Bronchial epithelial cell (primary cell): ENCODE measurements around the gene OR1L8. TPM values are rescaled to one million over a fixed set of nuclear protein-coding genes. Genes with fewer than 3 reads are reported as not detected.
A peak's percentile ranks its signal among the peaks of the same experiment; 100 is the strongest.

ENCODE experiments used
- DNase-seq: peaks from one replicate; pipeline ENCODE4 v3.0.0-alpha.2; 2010; ENCODE audit warnings: low read depth
- FAIRE-seq: peaks from 2 replicates; lab custom pipeline; 2011; peaks lifted over from hg19 to GRCh38; lab: Jason Lieb, UNC
- H3K27me3 ChIP-seq: 2 replicates; pipeline ENCODE4 v1.5.1; 2011; ENCODE audit warnings: low read length; ENCODE audit not compliant: control insufficient read depth, insufficient read depth
- H3K36me3 ChIP-seq: 2 replicates; pipeline ENCODE4 v1.5.1; 2011; ENCODE audit warnings: low read length; ENCODE audit not compliant: control insufficient read depth, insufficient read depth
- H3K4me3 ChIP-seq: 2 replicates; pipeline ENCODE4 v1.5.1; 2011; ENCODE audit warnings: mild to moderate bottlenecking, low read depth, low read length, control low read depth
- CTCF ChIP-seq: IDR thresholded peaks from 2 replicates; pipeline ENCODE4 v1.5.1; 2011; ENCODE audit warnings: mild to moderate bottlenecking, moderate library complexity, low read length, control low read depth, inconsistent platforms; ENCODE audit not compliant: insufficient read depth, severe bottlenecking
- total RNA-seq: library from RNA; depleted of rRNA; stranded (reverse); fragments of >200 nt; gene quantifications from 2 replicates; pipeline ENCODE4 v1.2.1, GENCODE V29; 2014

The OR1L8 gene
- total RNA-seq, 1 donor from 2014 or later: not detected

GRCh38 chr9:122580360-122580759 is 2.8 kb downstream of the OR1L8 start:
- DNase-seq: peak; percentile 55

GRCh38 chr9:122579874-122580273 is 3.3 kb downstream of the OR1L8 start:
- no peak overlapping the region for H3K4me3 ChIP-seq
- no peak for DNase-seq
- TF ChIP-seq CTCF: no peak
- H3K27me3 ChIP-seq: no peaks in the 10 kb centered on the region
- FAIRE-seq: no peak
- H3K36me3 ChIP-seq: no peaks in the 10 kb centered on the region

More at GRCh38 chr9:122580360-122580759, 2.8 kb downstream of the OR1L8 start:
- no peaks in the 10 kb centered on the region for H3K36me3 ChIP-seq
- no peaks in the 10 kb centered on the region for H3K27me3 ChIP-seq
- no peak overlapping the region for H3K4me3 ChIP-seq
- TF ChIP-seq CTCF: no peak
- no peak for FAIRE-seq

GRCh38 chr9:122572456-122572855 is 10.7 kb downstream of the OR1L8 start:
- no peak for TF ChIP-seq CTCF
- Histone ChIP-seq H3K36me3 (no peaks in the 10 kb centered on the region), H3K27me3 (no peaks in the 10 kb centered on the region), H3K4me3 (no peak overlapping the region)
- FAIRE-seq (no peak), DNase-seq (no peak)

- no peaks in the 10 kb centered on the region for H3K27me3 ChIP-seq
- no peak for TF ChIP-seq CTCF
- DNase-seq (no peak), FAIRE-seq (peak; percentile 64)
- H3K4me3 ChIP-seq: no peak overlapping the region
- H3K36me3 ChIP-seq: no peaks in the 10 kb centered on the region
These were observed 15.3 kb downstream of the OR1L8 start for GRCh38 chr9:122567901-122568300.

DNA sequence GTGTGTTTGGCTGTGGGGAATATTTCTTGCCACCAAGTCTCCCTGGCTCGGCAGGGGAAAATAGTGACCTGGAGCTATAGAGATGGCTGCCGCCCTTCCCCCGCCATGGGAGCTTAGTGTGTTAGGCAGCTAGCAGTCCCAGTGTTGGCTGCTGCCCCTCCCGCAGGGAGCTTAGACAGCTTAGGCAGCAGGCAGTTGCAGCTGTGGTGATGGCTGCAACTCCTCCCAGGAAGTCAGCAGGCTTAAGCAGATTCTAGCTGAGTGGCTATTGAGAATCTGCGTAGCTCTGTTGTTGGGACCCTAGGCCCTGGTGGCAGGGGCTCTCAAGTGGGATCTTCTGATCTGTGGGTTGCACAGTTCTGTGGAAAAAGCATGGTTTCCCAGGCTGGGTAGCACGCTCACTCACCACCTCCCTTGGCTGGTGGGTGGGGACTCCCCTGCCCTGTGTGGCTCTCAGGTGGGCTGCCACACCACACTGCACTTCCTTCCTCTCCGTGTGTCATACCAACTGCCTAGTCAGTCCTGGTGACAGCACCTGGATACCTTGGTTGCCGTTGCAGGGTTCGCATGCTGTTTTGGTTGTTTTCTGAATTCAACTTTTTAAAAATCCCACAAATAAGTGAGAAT is 20.9 kb downstream of the OR1L8 start:
- H3K27me3 ChIP-seq: no peaks in the 10 kb centered on the region
- FAIRE-seq (no peak), DNase-seq (no peak)
- TF ChIP-seq CTCF: no peak
- no peaks in the 10 kb centered on the region for H3K36me3 ChIP-seq
- H3K4me3 ChIP-seq: no peak overlapping the region

- DNase-seq (no peak), FAIRE-seq (no peak)
- H3K36me3 ChIP-seq: no peaks in the 10 kb centered on the region
- no peak overlapping the region for H3K4me3 ChIP-seq
- no peaks in the 10 kb centered on the region for H3K27me3 ChIP-seq
- no peak for TF ChIP-seq CTCF
These were observed 21.7 kb downstream of the OR1L8 start for GRCh38 chr9:122561446-122561845.
